DOHH2 (cell line): ENCODE data around the gene TARM1.

Experiments
- H3F3A ChIP-seq: fragments of 200-600 bp; sonication (generic), shearing (Covaris generic); 2 replicates; pipeline ENCODE4 v1.6.0; 2016; ENCODE audit warnings: antibody characterized with exemption, mild to moderate bottlenecking; ENCODE audit not compliant: control insufficient read depth, insufficient read depth
- H3K27ac ChIP-seq: fragments of 200-600 bp; sonication (generic); 2 replicates; pipeline ENCODE4 v1.5.1; 2014; ENCODE audit warnings: low read depth, mild to moderate bottlenecking, low read length, moderate library complexity
- H3K27me3 ChIP-seq: fragments of 200-600 bp; sonication (generic); 2 replicates; pipeline ENCODE4 v1.6.1; 2014; ENCODE audit warnings: mild to moderate bottlenecking, low read length, mixed read lengths; ENCODE audit not compliant: control insufficient read depth
- H3K36me3 ChIP-seq: fragments of 200-600 bp; sonication (generic); 2 replicates; pipeline ENCODE4 v1.6.1; 2014; ENCODE audit warnings: mild to moderate bottlenecking, low read length, moderate library complexity, mixed read lengths; ENCODE audit not compliant: control insufficient read depth
- H3K4me1 ChIP-seq: fragments of 200-600 bp; sonication (generic); 2 replicates; pipeline ENCODE4 v1.6.1; 2014; ENCODE audit warnings: mild to moderate bottlenecking, low read length, mixed read lengths; ENCODE audit not compliant: control insufficient read depth
- H3K4me2 ChIP-seq: fragments of 200-600 bp; sonication (generic); 2 replicates; pipeline ENCODE4 v1.6.0; 2014; ENCODE audit warnings: mild to moderate bottlenecking, low read length, moderate library complexity
- H3K4me3 ChIP-seq: fragments of 200-600 bp; sonication (generic); 2 replicates; pipeline ENCODE4 v1.5.1; 2014; ENCODE audit warnings: mild to moderate bottlenecking, low read length, mixed read lengths
- H3K79me2 ChIP-seq: fragments of 200-600 bp; sonication (generic); 2 replicates; pipeline ENCODE4 v1.6.1; 2014; ENCODE audit warnings: mild to moderate bottlenecking, low read length, mixed read lengths; ENCODE audit not compliant: control insufficient read depth
- H3K9me2 ChIP-seq: fragments of 200-600 bp; sonication (generic); replicated peaks from 2 replicates; pipeline ENCODE4 v1.6.1; 2014; ENCODE audit warnings: mild to moderate bottlenecking, low read length, mixed read lengths; ENCODE audit not compliant: control insufficient read depth
- H3K9me3 ChIP-seq: fragments of 200-600 bp; sonication (generic); 2 replicates; pipeline ENCODE4 v1.6.1; 2014; ENCODE audit warnings: antibody characterized with exemption, low read length, mixed read lengths; ENCODE audit not compliant: control insufficient read depth, insufficient read depth
- H4K20me1 ChIP-seq: fragments of 200-600 bp; sonication (generic); 2 replicates; pipeline ENCODE4 v1.6.0; 2014; ENCODE audit warnings: low read depth, mild to moderate bottlenecking, antibody characterized with exemption, low read length, moderate library complexity; ENCODE audit not compliant: control insufficient read depth, insufficient read depth
- CTCF ChIP-seq: fragments of 200-600 bp; sonication (generic); IDR thresholded peaks from one replicate; pipeline ENCODE4 v1.5.1; 2014; ENCODE audit warnings: antibody characterized with exemption, mild to moderate bottlenecking, low read depth, low read length; ENCODE audit not compliant: poor library complexity, severe bottlenecking
- EZH2phosphoT487 ChIP-seq: fragments of 200-600 bp; sonication (generic); IDR thresholded peaks from 2 replicates; pipeline ENCODE4 v1.6.1; 2017; ENCODE audit warnings: borderline replicate concordance, mild to moderate bottlenecking, antibody characterized with exemption, low read length, moderate library complexity, mixed read lengths

TARM1 gene

GRCh38 chr19:54045771-54046170 is 35.4 kb downstream of the TARM1 start:
- Histone ChIP-seq H3K36me3 (no peaks in the 10 kb centered on the region), H3K27me3 (no peaks in the 10 kb centered on the region), H3K9me3 (no peaks in the 10 kb centered on the region), H3K79me2 (no peaks in the 10 kb centered on the region), H3K4me3 (no peak overlapping the region), H3F3A (no peaks in the 10 kb centered on the region), H3K9me2 (no peaks in the 10 kb centered on the region), H4K20me1 (no peaks in the 10 kb centered on the region), H3K27ac (no peak overlapping the region), H3K4me2 (no peak overlapping the region), H3K4me1 (no peaks in the 10 kb centered on the region)
- TF ChIP-seq EZH2phosphoT487 (no peak), CTCF (no peak)

- Histone ChIP-seq H3K27me3 (no peaks in the 10 kb centered on the region), H3K27ac (no peak overlapping the region), H3K4me1 (no peaks in the 10 kb centered on the region), H4K20me1 (no peaks in the 10 kb centered on the region), H3K36me3 (no peaks in the 10 kb centered on the region), H3F3A (no peaks in the 10 kb centered on the region), H3K9me3 (no peaks in the 10 kb centered on the region), H3K79me2 (no peaks in the 10 kb centered on the region), H3K4me2 (no peak overlapping the region), H3K9me2 (no peaks in the 10 kb centered on the region), H3K4me3 (no peak overlapping the region)
- TF ChIP-seq CTCF (no peak), EZH2phosphoT487 (no peak)
These were observed 38.2 kb downstream of the TARM1 start for GRCh38 chr19:54042989-54043388.

- Histone ChIP-seq H3K9me2 (no peaks in the 10 kb centered on the region), H3K4me2 (no peak overlapping the region), H3F3A (no peaks in the 10 kb centered on the region), H3K27me3 (no peaks in the 10 kb centered on the region), H3K9me3 (no peaks in the 10 kb centered on the region), H4K20me1 (no peaks in the 10 kb centered on the region), H3K4me3 (no peak overlapping the region), H3K36me3 (no peaks in the 10 kb centered on the region), H3K4me1 (no peaks in the 10 kb centered on the region), H3K27ac (no peak overlapping the region), H3K79me2 (no peaks in the 10 kb centered on the region)
- TF ChIP-seq CTCF (no peak), EZH2phosphoT487 (no peak)
These were observed 39.1 kb downstream of the TARM1 start for GRCh38 chr19:54041969-54042606.
